Gastrocnemius medialis (tissue), 4 donors: ENCODE results near the gene CNGA1. TPM values are rescaled to one million over a fixed set of nuclear protein-coding genes. Genes with fewer than 3 reads are reported as not detected.

Experiments used
- ATAC-seq, 2 donors: fragments of 150-250 bp; one replicate each; pipeline ENCODE4 v1.9.1; 2016
- DNase-seq, 2 donors: peaks; one replicate each; pipeline ENCODE4 v3.0.0-alpha.2; 2019
- H3K27ac ChIP-seq, 4 donors: fragments of 200-600 bp; sonication (generic); 1 replicate in 1 of 4; 2 replicates in 3 of 4; pipeline ENCODE4 v1.5.1; 2016 to 2018; ENCODE audit warnings: mild to moderate bottlenecking in 2 of 4, moderate library complexity in 1 of 4
- H3K27me3 ChIP-seq, 3 donors: fragments of 200-600 bp; sonication (generic) in 2 of 3; 1 replicate in 1 of 3; 2 replicates in 2 of 3; pipeline versions ENCODE4 v1.5.1 to v1.6.0; 2016 to 2019; ENCODE audit warnings: mild to moderate bottlenecking in 1 of 3, moderate library complexity in 1 of 3
- H3K36me3 ChIP-seq, 2 donors: fragments of 200-600 bp; sonication (generic) in 1 of 2; one replicate each; pipeline ENCODE4 v1.5.1; 2017 to 2018
- H3K4me1 ChIP-seq, 2 donors: fragments of 200-600 bp; sonication (generic) in 1 of 2; one replicate each; pipeline ENCODE4 v1.5.1; 2016 to 2017; ENCODE audit warnings: mild to moderate bottlenecking in 2 of 2
- H3K4me3 ChIP-seq, 4 donors: fragments of 200-600 bp; sonication (generic) in 3 of 4; 1 replicate in 1 of 4; 2 replicates in 3 of 4; pipeline ENCODE4 v1.5.1; 2016 to 2019; ENCODE audit warnings: mild to moderate bottlenecking in 2 of 4
- H3K9me3 ChIP-seq, 3 donors: fragments of 200-600 bp; sonication (generic) in 2 of 3; 1 replicate in 1 of 3; 2 replicates in 2 of 3; pipeline ENCODE4 v1.5.1; 2016 to 2019
- POLR2A ChIP-seq, 2 donors: fragments of 450-650 bp; IDR thresholded peaks; one replicate each; pipeline ENCODE4 v1.6.1; 2017; ENCODE audit warnings: antibody characterized with exemption in 2 of 2, mild to moderate bottlenecking in 2 of 2, moderate library complexity in 2 of 2
- in situ Hi-C, 4 donors: fragments of 200-750 bp; cut with MboI; loops; one replicate each; pipeline versions ENCODE4 v1.15.0 to v1.8.0; 2017; ENCODE audit warnings: low sequenced_read_pairs in 4 of 4
- intact Hi-C: fragments of 100-400 bp; cut with DNase I; formaldehyde crosslinking; loops from one replicate; pipeline ENCODE4 v1.15.1; 2023; ENCODE audit warnings: low total_unique reads
- total RNA-seq, 4 donors: library from RNA; depleted of rRNA; stranded (reverse); fragments of >200 nt; gene quantifications; one replicate each; pipeline versions ENCODE4 v1.1.0 to v1.2.3, GENCODE V29; 2016
- TF ChIP-seq, protein P1 (sequence below), 5 experiments: fragments of 450-650 bp in 3 of 5; fragments of 200-600 bp in 2 of 5; sonication (generic) in 2 of 5; IDR thresholded peaks in 4 of 5; conservative IDR thresholded peaks in 1 of 5; 1 replicate in 4 of 5; 2 replicates in 1 of 5; pipeline ENCODE4 v1.5.1; 2016 to 2019; ENCODE audit warnings: antibody characterized with exemption in 5 of 5, mild to moderate bottlenecking in 3 of 5, moderate library complexity in 3 of 5

CNGA1 gene
- total RNA-seq, 4 donors from 2014 or later = 0.15 to 0.53 (median 0.32) TPM; not detected in 1

DNA sequence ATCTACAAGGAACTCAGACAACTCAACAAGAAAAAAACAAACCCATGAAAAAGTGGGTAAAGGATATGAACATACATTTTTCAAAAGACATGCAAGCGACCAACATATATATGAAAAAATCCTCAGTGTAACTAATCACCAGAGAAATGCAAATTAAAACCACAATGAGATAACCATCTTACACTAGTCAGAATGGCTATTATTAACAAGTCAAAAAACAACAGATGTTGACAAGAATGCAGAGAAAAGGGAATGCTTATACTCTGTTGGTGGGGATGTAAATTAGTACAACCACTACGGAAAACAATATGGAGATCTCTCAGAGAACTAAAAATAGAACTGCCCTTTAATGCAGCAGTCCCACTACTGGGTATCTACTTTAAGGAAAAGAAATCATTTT is 12.2 kb upstream of the CNGA1 start:
- intact Hi-C loops = loop anchor here (5.0 kb wide), 1 partner anchor 116 kb away; the partner anchor contains the start of gene NFXL1
- Histone ChIP-seq H3K27ac (no peak overlapping the region), H3K4me3 (no peak overlapping the region), H3K4me1 (peaks cover 10% of the 10 kb centered on the region in 2 donors), H3K36me3 (no peaks in the 10 kb centered on the region), H3K9me3 (no peaks in the 10 kb centered on the region), H3K27me3 (no peaks in the 10 kb centered on the region)
- no peak for ATAC-seq
- TF ChIP-seq, protein P1, sequence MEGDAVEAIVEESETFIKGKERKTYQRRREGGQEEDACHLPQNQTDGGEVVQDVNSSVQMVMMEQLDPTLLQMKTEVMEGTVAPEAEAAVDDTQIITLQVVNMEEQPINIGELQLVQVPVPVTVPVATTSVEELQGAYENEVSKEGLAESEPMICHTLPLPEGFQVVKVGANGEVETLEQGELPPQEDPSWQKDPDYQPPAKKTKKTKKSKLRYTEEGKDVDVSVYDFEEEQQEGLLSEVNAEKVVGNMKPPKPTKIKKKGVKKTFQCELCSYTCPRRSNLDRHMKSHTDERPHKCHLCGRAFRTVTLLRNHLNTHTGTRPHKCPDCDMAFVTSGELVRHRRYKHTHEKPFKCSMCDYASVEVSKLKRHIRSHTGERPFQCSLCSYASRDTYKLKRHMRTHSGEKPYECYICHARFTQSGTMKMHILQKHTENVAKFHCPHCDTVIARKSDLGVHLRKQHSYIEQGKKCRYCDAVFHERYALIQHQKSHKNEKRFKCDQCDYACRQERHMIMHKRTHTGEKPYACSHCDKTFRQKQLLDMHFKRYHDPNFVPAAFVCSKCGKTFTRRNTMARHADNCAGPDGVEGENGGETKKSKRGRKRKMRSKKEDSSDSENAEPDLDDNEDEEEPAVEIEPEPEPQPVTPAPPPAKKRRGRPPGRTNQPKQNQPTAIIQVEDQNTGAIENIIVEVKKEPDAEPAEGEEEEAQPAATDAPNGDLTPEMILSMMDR (IDR thresholded peaks at IDR 0.05 in 4 of 5, conservative IDR thresholded peaks at IDR 0.05 in 1 of 5) = no peak
- TF ChIP-seq POLR2A (IDR thresholded peaks at IDR 0.05) = no peak
- no peak for DNase-seq
- in situ Hi-C loops = no loop called here

DNA sequence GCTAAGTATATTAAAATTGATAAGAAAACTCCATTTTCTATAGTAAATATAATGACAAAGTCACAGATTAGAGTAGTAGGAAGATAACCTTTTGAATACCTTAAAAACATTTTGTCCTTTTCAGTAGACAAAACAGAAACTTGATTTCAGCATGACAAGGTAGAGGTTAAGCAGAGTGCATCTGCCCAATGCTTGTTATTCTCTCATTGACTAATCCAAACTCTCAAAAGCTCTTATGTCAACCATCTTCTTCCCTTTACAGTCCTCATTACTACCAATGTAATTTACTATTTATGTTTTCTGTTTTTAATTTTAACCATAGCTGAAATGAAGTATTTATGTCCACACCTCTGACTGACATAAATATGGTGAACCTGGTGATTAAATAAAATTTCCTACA is 11.2 kb upstream of the CNGA1 start:
- TF ChIP-seq POLR2A (IDR thresholded peaks at IDR 0.05) = no peak
- ATAC-seq (no peak), DNase-seq (no peak)
- Histone ChIP-seq H3K27me3 (no peaks in the 10 kb centered on the region), H3K36me3 (no peaks in the 10 kb centered on the region), H3K27ac (no peak overlapping the region), H3K4me1 (peaks cover 5% of the 10 kb centered on the region in 2 donors), H3K4me3 (no peak overlapping the region), H3K9me3 (no peaks in the 10 kb centered on the region)
- in situ Hi-C loops = no loop called here
- intact Hi-C loops = loop anchor here (5.0 kb wide), 1 partner anchor 115 kb away; the partner anchor contains the start of gene NFXL1

DNA sequence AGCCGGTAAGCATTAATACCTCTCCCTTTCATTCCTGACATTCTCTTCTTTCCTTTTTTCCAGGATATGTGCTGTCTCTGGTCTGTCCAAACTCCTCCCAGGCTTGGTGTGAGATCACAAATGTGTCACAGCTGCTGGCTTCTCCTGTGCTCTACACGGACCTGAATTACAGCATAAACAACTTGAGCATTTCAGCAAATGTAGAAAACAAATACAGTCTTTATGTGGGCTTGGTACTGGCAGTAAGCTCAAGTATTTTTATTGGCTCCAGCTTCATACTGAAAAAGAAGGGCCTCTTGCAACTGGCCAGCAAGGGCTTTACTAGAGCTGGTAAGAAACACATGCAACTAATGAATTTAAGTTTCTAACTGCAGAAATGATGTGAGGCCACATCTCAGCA is 8.5 kb upstream of the CNGA1 start:
- Histone ChIP-seq H3K36me3 (no peaks in the 10 kb centered on the region), H3K27ac (no peak overlapping the region), H3K9me3 (no peaks in the 10 kb centered on the region), H3K27me3 (no peaks in the 10 kb centered on the region), H3K4me1 (peaks cover 0 to 2% of the 10 kb centered on the region in 2 donors), H3K4me3 (no peak overlapping the region)
- DNase-seq = no peak
- in situ Hi-C loops = no loop called here
- ATAC-seq = no peak
- no peak for TF ChIP-seq POLR2A (IDR thresholded peaks at IDR 0.05)
- TF ChIP-seq, protein P1 (IDR thresholded peaks at IDR 0.05 in 4 of 5, conservative IDR thresholded peaks at IDR 0.05 in 1 of 5) = no peak
- intact Hi-C loops = loop anchor here (5.0 kb wide), 1 partner anchor 113 kb away; the partner anchor contains the start of gene NFXL1

DNA sequence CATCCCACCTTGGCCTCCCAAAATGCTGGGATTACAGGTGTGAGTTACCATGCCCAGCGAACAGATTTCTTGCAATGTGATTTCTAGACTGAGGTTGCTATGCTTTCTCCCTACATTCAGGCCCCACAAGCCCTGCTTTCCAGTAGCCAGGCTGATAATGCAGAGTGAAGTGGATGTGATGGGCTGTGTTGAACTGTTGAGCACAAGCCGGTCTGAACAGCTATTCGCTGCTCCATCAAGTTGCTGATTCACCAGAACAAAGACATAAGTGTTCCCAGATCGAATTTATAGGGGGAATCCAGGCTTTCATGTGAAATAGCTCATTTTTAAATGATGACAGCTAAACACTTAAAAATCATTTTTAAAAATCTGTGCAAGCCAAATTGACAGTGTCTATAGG is 8.0 kb upstream of the CNGA1 start:
- peaks cover 0 to 2% of the 10 kb centered on the region in 2 donors for H3K4me1 ChIP-seq
- in situ Hi-C loops (no loop called here), intact Hi-C loops (no loop called here)
- TF ChIP-seq, protein P1 (IDR thresholded peaks at IDR 0.05 in 4 of 5, conservative IDR thresholded peaks at IDR 0.05 in 1 of 5) = no peak
- no peak for TF ChIP-seq POLR2A (IDR thresholded peaks at IDR 0.05)
- no peak overlapping the region for H3K27ac ChIP-seq
- H3K9me3 ChIP-seq = no peaks in the 10 kb centered on the region
- H3K36me3 ChIP-seq = no peaks in the 10 kb centered on the region
- no peak overlapping the region for H3K4me3 ChIP-seq
- ATAC-seq = no peak
- no peak for DNase-seq
- H3K27me3 ChIP-seq = no peaks in the 10 kb centered on the region

DNA sequence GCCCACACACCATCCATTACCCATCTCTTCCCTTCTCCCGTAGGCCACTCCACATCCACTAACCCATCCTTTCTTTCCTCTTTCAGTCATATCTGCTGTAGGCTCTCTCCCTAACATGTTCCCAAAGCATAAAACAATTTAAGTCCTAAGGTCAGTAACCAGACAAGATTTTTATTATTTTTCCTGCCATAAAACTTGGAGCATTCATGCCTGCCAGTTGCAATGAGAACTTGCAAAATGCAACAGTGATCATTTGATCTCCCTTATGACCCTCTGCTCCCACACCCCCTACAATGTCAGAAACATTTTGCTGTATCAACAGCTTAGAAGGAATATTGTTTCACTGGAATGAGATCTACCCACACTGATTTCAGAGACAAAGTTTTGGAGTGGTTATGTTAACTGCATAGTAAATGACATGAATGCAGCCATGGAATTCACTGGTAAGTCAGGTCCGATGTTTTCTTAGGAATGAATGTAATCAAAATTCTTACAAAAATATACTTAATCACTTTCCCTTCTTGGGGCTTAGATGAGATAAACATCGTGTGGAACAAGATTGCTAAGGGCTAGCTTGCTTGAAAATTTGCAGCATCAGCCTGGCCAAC is 5.8 kb upstream of the CNGA1 start:
- TF ChIP-seq, protein P1 (IDR thresholded peaks at IDR 0.05 in 4 of 5, conservative IDR thresholded peaks at IDR 0.05 in 1 of 5) = no peak
- TF ChIP-seq POLR2A (IDR thresholded peaks at IDR 0.05) = no peak
- no peaks in the 10 kb centered on the region for H3K9me3 ChIP-seq
- H3K27ac ChIP-seq = no peak overlapping the region
- no peaks in the 10 kb centered on the region for H3K36me3 ChIP-seq
- intact Hi-C loops = no loop called here
- in situ Hi-C loops = no loop called here
- no peak overlapping the region for H3K4me3 ChIP-seq
- peaks cover 0 to 2% of the 10 kb centered on the region in 2 donors for H3K4me1 ChIP-seq
- no peak for ATAC-seq
- DNase-seq = no peak
- no peaks in the 10 kb centered on the region for H3K27me3 ChIP-seq
